ENCODE results near the gene CEACAM16. TPM values are rescaled to one million over a fixed set of nuclear protein-coding genes. Genes with fewer than 3 reads are reported as not detected.
A peak's percentile ranks its signal among the peaks of the same experiment; 100 is the strongest.

The CEACAM16 gene
- total RNA-seq, 1 donor from 2014 or later = not detected

DNA sequence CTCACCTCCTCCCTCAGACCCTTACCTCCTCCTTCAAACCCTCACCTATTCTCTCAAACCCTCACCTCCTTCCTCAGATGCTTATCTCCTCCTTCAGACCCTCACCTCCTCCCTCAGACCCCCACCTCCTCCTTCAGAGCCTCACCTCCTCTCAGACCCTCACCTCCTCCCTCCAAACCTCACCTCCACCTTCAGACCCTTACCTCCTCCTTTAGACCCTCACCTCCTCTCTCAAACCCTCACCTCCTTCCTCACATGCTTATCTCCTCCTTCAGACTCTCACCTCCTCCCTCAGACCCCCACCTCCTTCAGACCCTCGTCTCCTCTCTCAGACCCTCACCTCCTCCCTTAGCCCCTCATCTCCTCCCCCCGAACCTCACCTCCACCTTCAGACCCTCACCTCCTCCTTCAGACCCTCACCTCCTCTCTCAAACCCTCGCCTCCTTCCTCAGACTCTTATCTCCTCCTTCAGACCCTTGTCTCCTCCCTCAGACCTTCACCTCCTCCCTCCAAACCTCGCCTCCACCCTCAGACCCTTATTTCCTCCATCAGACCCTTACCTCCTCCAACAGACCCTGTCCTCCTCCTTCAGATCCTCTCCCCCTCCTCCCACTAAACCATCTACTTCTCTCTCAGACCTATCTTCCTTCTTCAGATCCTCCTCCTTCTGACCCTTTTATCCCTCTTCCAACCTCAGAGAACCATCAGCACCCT is 47.1 kb downstream of the CEACAM16 start:
- no peak for DNase-seq (ENCODE audit: low read depth, low spot score)

DNA sequence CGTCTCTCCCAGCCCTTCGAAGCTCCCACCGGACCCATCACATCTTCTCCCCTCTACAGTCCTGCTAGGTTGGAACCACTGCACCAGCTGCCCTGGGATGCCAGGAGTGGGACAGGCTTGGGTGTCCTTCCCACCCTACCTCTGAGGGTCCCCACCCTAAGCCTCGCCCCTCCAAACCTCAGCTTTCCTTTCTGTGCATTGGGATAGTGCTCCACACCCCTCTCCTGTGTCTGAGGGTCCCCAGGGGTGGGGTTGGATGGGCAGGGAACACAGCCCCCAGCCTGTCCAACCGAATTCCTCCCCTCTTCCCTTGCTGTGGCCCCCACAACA is 47.6 kb downstream of the CEACAM16 start:
- DNase-seq (ENCODE audit: low read depth, low spot score) = no peak

DNA sequence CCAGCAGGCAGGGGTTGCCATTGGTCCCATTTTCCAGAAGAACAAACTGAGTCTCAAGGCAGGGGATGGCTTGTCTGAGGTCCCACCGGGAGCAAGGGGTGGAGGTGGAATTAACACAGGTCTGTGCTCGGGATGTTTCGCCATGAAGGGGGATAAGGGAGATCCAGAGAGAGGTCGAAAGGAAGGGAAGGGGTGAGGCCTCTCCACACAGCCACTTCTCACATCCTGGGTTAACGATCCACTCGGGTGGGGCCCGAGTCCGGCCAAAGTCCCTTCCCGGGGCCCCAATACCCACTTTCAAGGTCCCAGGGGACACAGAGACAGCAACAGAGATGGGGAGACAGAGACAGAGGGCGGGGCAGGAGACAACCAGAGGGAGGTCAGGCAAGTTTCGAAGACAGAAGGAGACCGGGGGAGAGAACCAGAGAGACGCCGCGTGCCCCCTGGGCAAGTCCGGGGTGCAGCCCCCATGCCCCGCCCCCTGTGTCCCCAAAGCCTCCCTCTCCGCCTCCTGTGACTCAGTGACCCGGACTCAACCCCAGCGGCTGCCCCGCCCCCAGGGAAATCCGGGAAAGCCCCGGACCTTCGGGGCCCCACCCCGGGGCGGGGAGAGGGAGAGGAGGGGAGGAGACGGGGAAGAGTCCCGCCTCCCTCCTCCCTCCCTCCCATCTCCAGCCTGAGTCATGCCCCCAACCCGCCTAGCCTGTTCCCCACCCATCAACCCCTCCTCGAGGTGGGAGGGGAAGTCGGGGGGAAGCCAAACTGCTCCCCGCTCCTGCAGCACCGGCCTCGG is 48.2 kb downstream of the CEACAM16 start:
- peak; percentile 73 for DNase-seq (ENCODE audit: low read depth, low spot score)

DNA sequence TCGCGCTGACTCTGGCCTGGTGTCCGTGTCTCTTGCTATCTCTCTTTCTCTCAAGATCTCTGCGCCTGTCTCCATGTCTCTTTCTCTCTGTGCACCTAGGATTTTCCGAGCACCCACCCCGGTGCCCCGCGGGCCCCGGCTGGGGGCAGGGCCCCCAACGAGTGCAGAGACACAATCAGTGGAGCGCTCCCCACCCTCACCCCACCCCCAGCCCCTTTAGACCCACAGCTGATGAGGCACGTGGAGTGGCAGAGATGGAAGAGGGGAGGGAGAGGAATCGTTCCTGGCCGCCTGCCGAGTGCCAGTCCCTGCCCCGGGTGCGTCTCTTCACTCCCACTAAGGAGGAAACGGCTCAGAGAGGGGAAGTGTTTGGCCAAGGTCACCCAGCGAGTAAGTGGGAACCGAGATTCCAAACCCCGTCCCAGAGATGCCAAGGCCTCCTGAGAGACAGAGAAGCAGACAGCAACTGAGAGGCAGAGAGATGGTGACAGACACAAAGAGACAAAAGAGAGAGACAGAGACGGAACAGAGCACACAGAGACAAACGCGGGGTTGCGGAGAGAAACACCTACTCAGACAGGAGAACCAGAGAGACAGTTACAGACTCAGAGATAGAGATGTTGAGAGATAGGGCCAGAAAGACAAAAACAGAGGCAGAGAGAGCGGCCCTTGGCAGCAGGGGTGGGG is 48.9 kb downstream of the CEACAM16 start:
- DNase-seq (ENCODE audit: low read depth, low spot score) = no peak

DNA sequence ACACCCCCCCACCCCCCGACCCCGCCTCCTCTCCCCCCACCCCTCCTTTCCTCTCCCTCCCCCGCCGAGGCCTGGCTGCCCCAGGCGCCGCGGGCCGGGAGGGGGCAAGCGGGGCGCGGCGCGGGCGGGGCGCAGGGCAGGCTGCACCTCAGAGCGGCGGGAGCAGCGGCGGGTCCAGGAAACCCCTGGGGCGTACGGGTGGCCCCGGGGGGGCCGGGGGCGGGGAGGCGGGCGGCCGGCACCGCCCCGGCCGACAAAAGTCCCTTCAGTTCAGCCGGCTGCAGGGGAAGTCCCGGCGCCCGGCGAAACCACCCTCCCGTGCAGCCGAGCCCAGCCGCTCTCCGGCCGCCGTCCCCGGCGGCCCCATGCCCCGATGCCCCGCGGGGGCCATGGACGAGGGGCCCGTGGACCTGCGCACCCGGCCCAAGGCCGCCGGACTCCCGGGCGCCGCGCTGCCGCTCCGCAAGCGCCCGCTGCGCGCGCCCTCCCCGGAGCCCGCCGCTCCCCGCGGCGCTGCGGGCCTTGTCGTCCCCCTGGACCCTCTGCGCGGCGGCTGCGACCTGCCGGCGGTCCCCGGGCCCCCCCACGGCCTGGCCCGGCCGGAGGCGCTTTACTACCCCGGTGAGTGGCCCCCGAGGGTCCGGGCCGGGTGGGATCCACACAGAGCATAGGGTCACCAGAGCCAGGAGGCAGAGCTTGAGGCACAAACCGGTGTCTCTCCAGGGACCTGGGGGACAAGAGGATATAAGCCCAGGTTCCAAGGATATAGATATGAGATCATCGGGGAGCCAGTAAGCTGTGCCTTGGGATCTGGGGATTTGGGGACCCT is 49.7 kb downstream of the CEACAM16 start, which contains the start of gene BCL3:
Gene BCL3 (plus strand): TSS at position 283 of the 829 bp plus-strand sequence. CDS start 83 bp downstream, at position 366.
- DNase-seq (ENCODE audit: low read depth, low spot score) = no peak

DNA sequence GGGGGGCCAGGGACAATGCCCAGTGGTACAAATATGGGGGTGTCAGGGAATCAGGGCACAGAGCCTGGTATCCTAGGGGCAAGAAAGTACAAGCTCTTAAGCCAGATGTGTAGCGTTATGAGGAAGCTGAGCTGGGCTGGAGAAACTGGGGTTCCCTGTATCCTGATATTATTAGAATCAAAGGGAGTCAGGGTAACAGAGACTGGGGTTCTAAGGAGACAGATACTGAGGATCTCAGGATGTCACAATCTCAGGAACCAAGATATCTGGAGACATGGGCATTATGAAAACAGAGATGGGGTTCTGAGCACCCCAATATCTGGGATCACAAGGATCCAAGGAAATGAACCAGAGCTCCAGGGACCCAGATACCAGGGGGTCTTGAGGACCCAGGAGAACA is 50.3 kb downstream of the CEACAM16 start:
- no peak for DNase-seq (ENCODE audit: low read depth, low spot score)

DNA sequence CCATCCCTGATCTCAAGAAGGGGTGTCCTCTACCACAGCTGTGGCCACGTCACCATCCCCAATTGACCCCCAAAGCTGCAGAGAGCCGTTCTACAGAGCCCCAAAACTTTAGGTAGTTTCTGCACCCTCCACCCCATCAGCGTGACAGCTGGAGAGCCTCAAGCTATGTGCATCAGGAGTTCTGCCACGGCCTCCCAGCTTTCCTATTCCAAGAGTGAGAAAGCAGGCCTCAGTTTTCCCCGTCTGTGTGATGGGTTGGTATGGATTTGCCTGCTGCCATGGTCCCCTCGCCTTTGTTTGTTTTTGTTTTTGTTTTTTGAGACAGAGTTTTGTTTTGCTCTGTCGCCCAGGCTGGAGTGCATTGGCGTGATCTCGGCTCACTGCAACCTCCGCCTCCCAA is 51.0 kb downstream of the CEACAM16 start:
- DNase-seq (ENCODE audit: low read depth, low spot score) = no peak

DNA sequence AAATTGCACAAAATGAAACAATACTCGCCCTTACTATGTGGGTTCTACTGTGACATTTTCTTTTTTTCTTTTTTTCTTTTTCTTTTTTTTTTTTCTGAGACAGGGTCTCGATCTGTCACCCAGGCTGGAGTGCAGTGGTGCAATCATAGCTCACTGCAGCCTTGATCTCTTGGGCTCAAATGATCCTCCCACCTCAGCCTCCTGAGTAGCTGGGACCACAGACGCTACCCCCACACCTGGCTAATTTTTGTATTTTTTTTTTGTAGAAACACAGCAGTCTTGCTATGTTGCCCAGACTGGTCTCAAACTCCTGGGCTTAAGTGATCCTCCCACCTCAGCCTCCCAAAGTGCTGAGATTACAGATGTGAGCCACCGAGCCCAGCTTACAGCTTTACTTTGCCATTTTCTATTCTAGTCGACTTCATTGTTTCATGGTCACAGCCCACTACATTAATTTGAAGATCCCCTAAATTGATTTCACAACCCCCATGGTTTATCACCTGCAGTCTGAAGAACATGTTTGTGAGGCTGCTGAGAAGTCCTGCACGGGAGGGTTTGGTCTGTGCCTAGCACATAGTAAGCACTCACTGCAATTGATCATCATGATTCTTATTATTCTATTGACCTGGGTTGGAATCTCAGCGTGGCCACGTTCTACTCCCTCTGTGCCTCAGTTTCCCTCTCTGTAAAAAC is 53.3 kb downstream of the CEACAM16 start:
- no peak for DNase-seq (ENCODE audit: low read depth, low spot score)

DNA sequence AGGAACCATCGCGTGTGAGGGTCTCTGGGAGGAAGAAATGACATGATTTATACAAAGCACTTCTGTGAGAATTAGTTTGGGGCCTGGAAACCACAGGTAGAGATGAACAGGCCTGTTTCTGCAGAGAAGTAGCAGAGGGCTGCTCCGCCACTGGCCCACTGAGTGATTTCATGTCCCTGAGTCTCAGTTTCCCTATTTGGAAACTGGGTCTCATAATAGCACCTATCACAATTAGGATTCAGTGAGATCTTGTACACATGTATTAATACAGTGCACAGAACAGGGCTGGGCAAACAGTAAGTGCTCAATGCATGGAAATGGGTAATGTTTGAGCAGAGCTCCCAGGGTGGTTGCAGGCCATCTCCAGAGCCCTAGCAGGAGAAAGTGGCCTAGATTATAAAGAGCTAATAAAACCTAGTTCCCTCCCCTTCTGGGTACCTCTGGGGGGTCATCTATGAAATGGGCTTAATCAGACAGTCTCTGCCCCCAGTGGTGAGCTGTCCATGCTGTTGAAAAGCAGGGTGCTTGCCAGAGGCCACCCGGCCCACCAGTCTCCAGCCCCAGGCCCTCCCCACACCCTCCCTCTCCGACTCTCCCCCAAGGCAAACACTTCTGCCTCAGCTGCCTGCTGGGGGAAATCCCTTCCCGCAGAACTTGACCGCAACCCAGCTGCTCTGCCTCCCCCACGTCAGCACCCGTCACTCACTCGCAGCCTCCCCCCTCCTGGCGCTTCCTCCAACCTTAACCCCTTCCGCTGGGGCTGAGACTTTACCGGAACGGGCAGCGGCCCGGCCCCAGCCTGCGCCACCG is 54.1 kb downstream of the CEACAM16 start:
- peak; percentile 81 for DNase-seq (ENCODE audit: low read depth, low spot score)

DNA sequence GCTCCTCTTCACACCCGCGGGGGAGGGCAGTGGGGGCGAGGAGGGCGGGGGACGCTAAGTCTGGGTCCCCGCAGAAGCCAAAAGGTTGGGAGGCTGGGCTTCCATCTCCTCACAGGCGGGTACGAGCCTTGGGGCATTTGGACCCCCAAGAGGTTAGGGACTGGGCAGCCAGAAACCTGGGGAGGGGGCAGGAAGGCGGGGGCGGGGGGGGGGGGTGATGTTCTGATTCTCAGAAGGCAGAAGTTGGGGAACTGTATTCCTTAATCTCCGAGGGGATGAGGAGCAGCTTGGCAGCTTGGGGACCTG is 54.6 kb downstream of the CEACAM16 start:
- DNase-seq (ENCODE audit: low read depth, low spot score) = no peak

DNA sequence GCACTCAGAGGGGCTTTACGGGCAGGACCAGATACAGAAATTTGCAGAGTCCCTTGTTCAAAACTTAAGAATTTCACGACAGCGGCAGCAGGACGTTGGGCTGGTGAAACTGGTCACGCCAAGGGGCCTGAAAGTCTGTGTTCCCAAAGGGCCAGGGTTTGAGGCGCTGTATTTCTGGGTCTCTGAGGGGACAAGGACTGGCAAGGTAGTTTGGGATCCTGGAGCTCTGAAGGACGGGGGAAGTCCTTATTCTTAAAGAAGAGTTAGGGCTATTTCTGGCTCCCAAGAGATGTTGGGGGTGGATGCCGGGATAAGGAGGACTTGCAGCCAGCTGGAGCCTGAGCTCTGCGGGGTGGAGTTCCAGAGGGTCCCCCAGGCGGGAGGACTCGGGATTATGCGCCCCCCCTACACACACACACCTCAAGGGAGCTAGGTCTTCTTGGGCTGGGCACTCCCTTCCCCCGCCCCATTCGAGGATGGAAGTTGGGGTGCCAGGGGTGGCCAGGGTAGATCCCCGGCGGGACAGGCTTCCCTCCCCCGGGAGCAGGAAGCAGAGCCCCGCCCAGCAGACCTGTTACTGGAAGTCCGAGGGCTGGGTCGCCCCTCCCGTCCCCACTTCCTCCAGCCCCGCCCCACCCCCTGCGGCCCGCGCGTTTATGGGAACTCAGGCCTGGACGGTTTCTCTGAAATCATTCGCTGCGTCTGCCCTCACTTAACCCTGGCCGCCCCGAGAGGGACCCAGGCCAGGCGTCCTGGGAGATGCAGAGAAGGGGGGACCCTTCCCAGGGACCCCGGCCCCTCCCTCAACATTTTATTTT is 55.2 kb downstream of the CEACAM16 start:
- no peak for DNase-seq (ENCODE audit: low read depth, low spot score)

DNA sequence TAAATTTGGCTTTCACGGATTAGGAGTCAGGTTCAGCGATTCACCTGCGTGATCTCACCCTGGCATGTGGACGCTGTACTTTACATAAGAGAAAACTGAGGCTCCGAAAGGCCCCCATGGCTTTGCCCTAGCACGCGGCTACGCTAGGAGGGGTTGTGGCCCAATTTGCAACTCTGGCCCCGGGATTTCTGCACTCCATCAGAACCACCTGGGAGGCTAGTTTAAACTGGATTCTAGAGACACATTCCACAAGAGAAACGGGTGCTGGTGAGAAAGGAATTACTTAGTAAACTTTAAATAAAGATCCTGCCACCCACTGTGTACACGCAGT is 55.8 kb downstream of the CEACAM16 start:
- no peak for DNase-seq (ENCODE audit: low read depth, low spot score)

DNA sequence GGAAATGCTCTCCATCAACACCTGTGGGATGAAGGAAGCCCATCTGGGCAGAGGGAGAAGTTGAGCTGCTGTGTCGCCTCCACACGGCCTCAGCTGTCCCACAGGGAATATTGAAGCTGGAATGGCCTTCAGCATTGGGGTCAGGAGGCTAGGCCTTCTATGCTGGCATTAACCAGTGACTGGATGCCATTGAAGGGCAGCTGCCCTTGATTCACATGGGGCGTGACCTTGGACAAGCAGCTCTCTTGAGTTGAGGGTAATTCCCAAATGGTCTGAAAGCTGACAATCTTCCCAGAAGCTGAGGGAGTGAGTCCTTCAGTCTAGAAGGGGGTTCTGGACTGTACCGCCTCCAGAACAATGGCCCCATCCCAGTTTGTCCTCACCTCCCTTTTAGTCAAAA is 56.3 kb downstream of the CEACAM16 start:
- DNase-seq (ENCODE audit: low read depth, low spot score) = no peak

DNA sequence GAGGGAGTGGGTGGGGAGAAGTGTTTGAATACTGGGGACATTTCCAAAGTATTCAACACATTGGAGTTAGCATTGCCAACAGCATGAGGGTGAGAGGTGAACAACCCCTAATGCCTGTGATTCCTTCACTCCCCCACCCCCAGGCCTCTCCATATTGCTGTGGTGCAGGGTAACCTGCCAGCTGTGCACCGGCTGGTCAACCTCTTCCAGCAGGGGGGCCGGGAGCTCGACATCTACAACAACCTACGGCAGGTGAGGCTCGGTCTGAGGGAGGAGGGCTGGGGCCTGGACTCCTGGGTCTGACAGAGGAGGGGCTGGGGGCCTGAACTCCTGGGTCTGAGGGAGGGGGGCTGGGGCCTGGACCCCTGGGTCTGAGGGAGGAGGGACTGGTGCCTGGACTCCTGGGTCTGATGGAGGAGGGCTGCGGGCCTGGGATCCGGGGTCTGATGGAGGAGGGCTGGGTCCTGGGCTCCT is 57.2 kb downstream of the CEACAM16 start:
- no peak for DNase-seq (ENCODE audit: low read depth, low spot score)

DNA sequence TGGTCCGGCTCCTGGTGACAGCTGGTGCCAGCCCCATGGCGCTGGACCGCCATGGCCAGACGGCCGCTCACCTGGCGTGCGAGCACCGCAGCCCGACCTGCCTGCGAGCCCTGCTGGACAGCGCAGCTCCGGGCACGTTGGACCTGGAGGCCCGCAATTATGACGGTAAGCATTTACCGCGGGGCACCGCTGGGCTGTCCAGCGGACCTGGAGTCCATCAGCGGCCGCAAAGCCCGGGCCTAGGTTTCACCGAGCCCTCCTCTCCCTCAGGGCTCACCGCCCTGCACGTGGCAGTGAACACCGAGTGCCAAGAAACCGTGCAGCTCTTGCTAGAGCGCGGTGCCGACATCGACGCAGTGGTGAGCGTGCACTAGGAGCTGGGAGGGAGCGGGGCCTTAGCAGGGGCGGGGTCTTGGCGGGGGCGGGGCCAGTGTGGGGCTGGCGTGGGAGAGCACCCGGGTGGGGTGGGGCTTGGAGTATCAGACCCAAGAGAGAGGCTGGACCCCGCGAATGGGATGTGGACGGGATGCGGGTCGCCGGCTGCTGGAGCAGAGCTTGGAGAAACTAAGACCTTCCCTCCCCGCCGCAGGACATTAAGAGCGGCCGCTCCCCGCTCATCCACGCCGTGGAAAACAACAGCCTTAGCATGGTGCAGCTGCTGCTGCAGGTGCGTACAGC is 58.2 kb downstream of the CEACAM16 start:
- DNase-seq (ENCODE audit: low read depth, low spot score) = no peak

DNA sequence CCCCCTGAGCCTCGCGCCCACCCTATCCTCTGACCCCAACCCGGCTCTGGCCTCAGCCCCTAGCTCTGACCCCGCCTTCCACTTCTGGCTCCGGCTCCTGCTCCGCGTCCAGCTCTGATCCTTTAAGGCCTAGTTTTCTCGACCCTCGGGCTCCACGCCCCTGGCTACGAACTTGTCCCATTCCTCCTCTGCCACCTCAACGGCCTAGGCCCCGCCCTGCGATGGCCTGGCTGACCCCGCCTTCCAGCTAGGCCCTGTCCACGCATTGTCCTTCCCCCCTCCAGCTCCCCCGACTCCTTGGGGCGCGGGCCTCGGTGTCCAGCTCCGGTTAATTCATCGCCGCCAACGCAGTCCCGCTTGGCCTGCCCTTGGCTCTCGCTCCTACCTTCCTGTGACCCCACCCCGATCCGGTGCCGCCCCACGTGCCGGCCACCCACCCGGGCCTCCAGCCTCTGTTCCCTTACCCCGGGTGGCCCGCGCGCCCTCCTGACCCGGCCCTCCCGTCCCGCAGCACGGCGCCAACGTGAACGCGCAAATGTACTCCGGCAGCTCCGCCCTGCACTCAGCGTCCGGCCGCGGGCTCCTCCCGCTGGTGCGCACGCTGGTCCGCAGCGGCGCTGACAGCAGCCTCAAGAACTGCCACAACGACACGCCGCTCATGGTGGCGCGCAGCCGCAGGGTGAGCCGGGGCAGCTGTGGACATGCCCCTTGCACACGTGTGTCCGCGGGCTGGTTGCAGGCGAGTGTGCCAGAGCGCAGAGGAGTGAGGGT is 59.0 kb downstream of the CEACAM16 start:
- DNase-seq (ENCODE audit: low read depth, low spot score) = no peak

DNA sequence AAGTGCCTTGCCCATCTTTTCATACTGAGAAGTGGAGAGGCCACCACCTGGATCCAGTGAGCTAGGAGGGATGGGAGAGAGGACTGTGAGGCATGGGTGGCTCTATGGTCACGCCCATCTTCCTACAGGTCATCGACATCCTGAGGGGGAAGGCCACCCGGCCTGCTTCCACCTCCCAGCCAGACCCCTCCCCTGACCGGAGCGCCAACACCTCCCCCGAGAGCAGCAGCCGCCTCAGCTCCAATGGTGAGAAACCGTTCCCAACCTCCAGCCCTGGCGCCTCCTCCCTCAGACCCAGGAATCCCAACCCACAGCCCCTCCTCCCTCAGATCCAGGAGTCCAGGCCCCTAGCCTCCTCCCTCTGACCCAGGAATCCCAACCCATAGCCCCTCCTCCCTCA is 59.6 kb downstream of the CEACAM16 start:
- no peak for DNase-seq (ENCODE audit: low read depth, low spot score)
